Ovary (tissue), 3 donors: Measurements from ENCODE around the gene PLD2.
"Not testable (repeated sequence)": the region's sequence is repeated elsewhere in the genome, so short reads cannot be mapped to it uniquely, and the experiment has no call there.

Source experiments
- EP300 ChIP-seq: sonication (generic); formaldehyde crosslinking; IDR thresholded peaks from one replicate; pipeline ENCODE4 v1.6.1; 2017; ENCODE audit warnings: antibody characterized with exemption
- TF ChIP-seq, protein P1 (sequence below), 3 donors: fragments of 450-650 bp in 2 of 3; fragments of 200-600 bp in 1 of 3; IDR thresholded peaks; one replicate each; pipeline versions ENCODE4 v1.5.1 to v1.8.0; 2016 to 2022; ENCODE audit warnings: antibody characterized with exemption in 3 of 3, mild to moderate bottlenecking in 1 of 3
- donor health status: DM: no; HTN: no; CAD: no.

DNA sequence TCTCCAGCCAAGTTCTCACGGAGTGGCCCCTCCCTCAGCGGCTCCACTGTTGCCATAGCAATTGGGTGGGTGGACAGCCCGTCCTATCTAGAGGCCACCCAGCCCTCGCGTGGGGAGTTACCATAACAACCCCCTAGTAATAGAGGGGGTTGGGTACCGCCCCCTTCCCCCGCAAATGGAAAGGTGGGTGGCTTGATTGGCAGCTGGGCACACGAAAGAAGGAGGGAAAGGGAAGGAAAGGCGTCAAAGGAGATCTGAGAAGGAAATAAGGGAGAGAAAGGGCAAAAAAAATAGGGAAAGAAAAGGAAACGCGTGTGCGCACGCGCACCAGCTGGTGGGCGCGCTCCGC is 25.9 kb downstream of the PLD2 start:
- TF ChIP-seq EP300: not testable (repeated sequence)
- TF ChIP-seq, protein P1, sequence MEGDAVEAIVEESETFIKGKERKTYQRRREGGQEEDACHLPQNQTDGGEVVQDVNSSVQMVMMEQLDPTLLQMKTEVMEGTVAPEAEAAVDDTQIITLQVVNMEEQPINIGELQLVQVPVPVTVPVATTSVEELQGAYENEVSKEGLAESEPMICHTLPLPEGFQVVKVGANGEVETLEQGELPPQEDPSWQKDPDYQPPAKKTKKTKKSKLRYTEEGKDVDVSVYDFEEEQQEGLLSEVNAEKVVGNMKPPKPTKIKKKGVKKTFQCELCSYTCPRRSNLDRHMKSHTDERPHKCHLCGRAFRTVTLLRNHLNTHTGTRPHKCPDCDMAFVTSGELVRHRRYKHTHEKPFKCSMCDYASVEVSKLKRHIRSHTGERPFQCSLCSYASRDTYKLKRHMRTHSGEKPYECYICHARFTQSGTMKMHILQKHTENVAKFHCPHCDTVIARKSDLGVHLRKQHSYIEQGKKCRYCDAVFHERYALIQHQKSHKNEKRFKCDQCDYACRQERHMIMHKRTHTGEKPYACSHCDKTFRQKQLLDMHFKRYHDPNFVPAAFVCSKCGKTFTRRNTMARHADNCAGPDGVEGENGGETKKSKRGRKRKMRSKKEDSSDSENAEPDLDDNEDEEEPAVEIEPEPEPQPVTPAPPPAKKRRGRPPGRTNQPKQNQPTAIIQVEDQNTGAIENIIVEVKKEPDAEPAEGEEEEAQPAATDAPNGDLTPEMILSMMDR (IDR thresholded peaks at IDR 0.05): not testable (repeated sequence)
